HG02840 (cell line): ENCODE results near the gene EFNA3.

Experiments used
- ATAC-seq: cut with Tn5 transposase; IDR thresholded peaks from one replicate; pipeline ENCODE4 v1.9.1; 2021; ENCODE audit warnings: mild to moderate bottlenecking, moderate library complexity, moderate number of reproducible peaks; ENCODE audit not compliant: unreplicated experiment, low FRiP score

The EFNA3 gene

GRCh38 chr1:155048449-155049334 lies 29.9 kb upstream of the EFNA3 start:
- ATAC-seq: no peak

GRCh38 chr1:155049651-155050559 lies 28.7 kb upstream of the EFNA3 start:
- no peak for ATAC-seq

- ATAC-seq: peak; percentile 61
Measured at GRCh38 chr1:155050560-155051341, 27.9 kb upstream of the EFNA3 start, which contains the start of gene ADAM15. ADAM15 (plus strand) TSS chr1:155051316; CDS start chr1:155051387, 71 bp downstream.

- ATAC-seq: peak; percentile 21
Measured at GRCh38 chr1:155051342-155051776, 27.3 kb upstream of the EFNA3 start.

GRCh38 chr1:155051777-155052398 lies 26.7 kb upstream of the EFNA3 start:
- peak; percentile 9 for ATAC-seq

GRCh38 chr1:155052439-155053395 lies 25.9 kb upstream of the EFNA3 start:
- no peak for ATAC-seq

GRCh38 chr1:155053531-155054105 lies 25.0 kb upstream of the EFNA3 start:
- no peak for ATAC-seq

GRCh38 chr1:155057104-155057503 lies 21.5 kb upstream of the EFNA3 start:
- ATAC-seq: no peak

- ATAC-seq: no peak
Measured at GRCh38 chr1:155057788-155058211, 20.8 kb upstream of the EFNA3 start.

GRCh38 chr1:155060736-155061135 lies 17.9 kb upstream of the EFNA3 start:
- no peak for ATAC-seq

GRCh38 chr1:155061381-155062150 lies 17.1 kb upstream of the EFNA3 start:
- ATAC-seq: no peak

GRCh38 chr1:155062151-155062686 lies 16.4 kb upstream of the EFNA3 start:
- ATAC-seq: no peak

- peak; percentile 9 for ATAC-seq
Measured at GRCh38 chr1:155062702-155063411, 15.8 kb upstream of the EFNA3 start.

GRCh38 chr1:155063550-155064110 lies 15.0 kb upstream of the EFNA3 start, which contains the start of gene EFNA4:
EFNA4 (plus strand) TSS chr1:155063740; CDS start chr1:155063824, 84 bp downstream.
- ATAC-seq: peak; percentile 68

- ATAC-seq: no peak
Measured at GRCh38 chr1:155064111-155064831, 14.4 kb upstream of the EFNA3 start.
